ENCODE data around the gene SEMA6B. TPM values are rescaled to one million over a fixed set of nuclear protein-coding genes. Genes with fewer than 3 reads are reported as not detected.

SEMA6B gene
- total RNA-seq, 1 donor from 2014 or later: 11.5 TPM

DNA sequence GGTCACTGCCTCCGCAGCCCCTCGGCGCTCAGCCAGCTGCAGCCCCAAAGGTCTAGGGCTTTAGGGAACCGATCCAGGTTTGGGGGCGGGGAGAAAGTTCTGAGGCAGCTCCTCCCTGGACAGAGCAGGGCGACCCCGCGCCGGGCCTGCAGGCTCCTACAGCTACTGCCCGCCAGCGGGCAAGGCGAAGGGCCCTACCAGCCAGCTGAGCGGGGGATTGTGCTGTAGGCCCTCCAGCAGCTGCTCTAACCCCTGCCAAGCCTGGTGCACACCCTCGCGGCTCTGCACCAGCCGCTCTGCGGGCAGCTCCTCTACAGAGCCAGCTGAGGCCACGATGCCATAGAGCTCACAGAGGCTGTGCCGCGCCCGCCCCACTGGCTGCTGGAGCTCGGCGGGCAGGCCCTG, 55.2 kb downstream of the SEMA6B start:
- Histone ChIP-seq H3K27me3 (ENCODE audit: control insufficient read depth in 3 of 3, insufficient read depth in 3 of 3, low read length in 3 of 3) (no peaks in the 10 kb centered on the region), H3K4me1 (ENCODE audit: control insufficient read depth in 3 of 3, insufficient read depth in 3 of 3, low read length in 3 of 3) (peaks cover 16 to 60% (median 35%) of the 10 kb centered on the region in 3 donors), H3K27ac (ENCODE audit: low read depth, low read length) (peak overlapping the region; percentile 40), H3K4me3 (ENCODE audit: low read length in 3 of 3) (no peak overlapping the region), H3K36me3 (ENCODE audit: control insufficient read depth in 3 of 3, insufficient read depth in 3 of 3, low read length in 3 of 3) (peaks cover 56 to 63% (median 61%) of the 10 kb centered on the region in 3 donors), H3K9ac (ENCODE audit: low read depth in 1 of 3, low read length in 3 of 3) (peak overlapping the region in 1 of 3 donors; percentile 68), H3K9me3 (ENCODE audit: control insufficient read depth in 3 of 3, low read length in 3 of 3) (no peaks in the 10 kb centered on the region)

DNA sequence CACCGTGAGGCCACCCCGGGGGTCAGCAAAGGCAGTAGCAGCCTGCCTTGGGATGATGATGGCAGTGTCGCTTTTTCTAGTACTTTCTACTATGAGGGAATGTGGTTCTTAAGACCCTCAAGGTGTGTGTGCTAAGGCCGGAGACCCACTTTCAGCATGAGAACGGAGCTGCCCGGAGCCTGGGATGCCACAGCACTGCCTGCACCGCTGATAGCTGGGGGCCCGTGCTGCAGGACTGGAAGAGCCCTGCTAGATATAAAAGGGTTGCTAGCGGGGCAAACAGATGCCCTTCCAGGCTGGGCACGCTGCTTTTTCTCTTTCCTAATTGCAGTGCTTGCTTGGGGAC, 55.7 kb downstream of the SEMA6B start:
- Histone ChIP-seq H3K9ac (ENCODE audit: low read depth in 1 of 3, low read length in 3 of 3) (peak overlapping the region in 1 of 3 donors; percentile 25), H3K4me1 (ENCODE audit: control insufficient read depth in 3 of 3, insufficient read depth in 3 of 3, low read length in 3 of 3) (peaks cover 16 to 59% (median 34%) of the 10 kb centered on the region in 3 donors), H3K27me3 (ENCODE audit: control insufficient read depth in 3 of 3, insufficient read depth in 3 of 3, low read length in 3 of 3) (no peaks in the 10 kb centered on the region), H3K9me3 (ENCODE audit: control insufficient read depth in 3 of 3, low read length in 3 of 3) (no peaks in the 10 kb centered on the region), H3K27ac (ENCODE audit: low read depth, low read length) (no peak overlapping the region), H3K4me3 (ENCODE audit: low read length in 3 of 3) (no peak overlapping the region), H3K36me3 (ENCODE audit: control insufficient read depth in 3 of 3, insufficient read depth in 3 of 3, low read length in 3 of 3) (peaks cover 57 to 64% (median 61%) of the 10 kb centered on the region in 3 donors)

DNA sequence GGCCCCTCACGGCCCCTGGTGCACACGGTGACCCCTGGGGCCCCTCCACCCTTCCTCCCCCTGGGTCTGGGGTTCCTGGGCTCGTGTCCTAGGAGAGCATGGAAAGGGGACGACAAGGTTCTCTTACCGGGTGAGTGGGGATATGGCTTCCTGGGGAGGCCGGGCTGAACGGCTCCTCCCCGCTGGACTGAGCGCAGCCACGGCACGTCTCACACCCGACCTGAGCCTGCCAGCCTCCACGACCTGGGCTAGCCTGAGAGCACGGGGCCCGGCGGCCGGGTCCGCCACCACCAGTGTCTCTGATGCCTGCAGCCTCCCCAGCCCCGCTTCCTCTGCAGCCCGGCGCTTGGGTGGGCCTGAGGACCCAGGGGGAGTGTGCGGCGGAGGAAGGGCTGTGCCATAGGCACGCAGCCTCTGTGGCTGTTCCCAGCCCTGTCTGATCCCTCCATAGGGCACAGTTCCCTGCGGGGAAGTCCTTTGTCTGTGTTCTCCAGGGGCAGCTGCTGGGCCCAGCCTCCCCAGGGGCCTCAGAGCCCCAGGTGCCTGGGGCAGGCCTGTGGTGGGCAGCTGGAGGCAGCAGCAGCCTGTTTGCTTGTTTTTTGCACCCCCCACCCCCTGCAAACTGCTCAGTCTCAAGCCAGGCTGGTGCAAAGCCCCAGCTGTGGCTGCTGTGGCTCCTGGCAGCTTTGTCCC, 56.2 kb downstream of the SEMA6B start:
- Histone ChIP-seq H3K27me3 (ENCODE audit: control insufficient read depth in 3 of 3, insufficient read depth in 3 of 3, low read length in 3 of 3) (no peaks in the 10 kb centered on the region), H3K27ac (ENCODE audit: low read depth, low read length) (no peak overlapping the region), H3K36me3 (ENCODE audit: control insufficient read depth in 3 of 3, insufficient read depth in 3 of 3, low read length in 3 of 3) (peaks cover 56 to 66% (median 62%) of the 10 kb centered on the region in 3 donors), H3K9ac (ENCODE audit: low read depth in 1 of 3, low read length in 3 of 3) (peak overlapping the region in 1 of 3 donors; percentile 25), H3K9me3 (ENCODE audit: control insufficient read depth in 3 of 3, low read length in 3 of 3) (no peaks in the 10 kb centered on the region), H3K4me1 (ENCODE audit: control insufficient read depth in 3 of 3, insufficient read depth in 3 of 3, low read length in 3 of 3) (peaks cover 16 to 55% (median 31%) of the 10 kb centered on the region in 3 donors), H3K4me3 (ENCODE audit: low read length in 3 of 3) (no peak overlapping the region)

DNA sequence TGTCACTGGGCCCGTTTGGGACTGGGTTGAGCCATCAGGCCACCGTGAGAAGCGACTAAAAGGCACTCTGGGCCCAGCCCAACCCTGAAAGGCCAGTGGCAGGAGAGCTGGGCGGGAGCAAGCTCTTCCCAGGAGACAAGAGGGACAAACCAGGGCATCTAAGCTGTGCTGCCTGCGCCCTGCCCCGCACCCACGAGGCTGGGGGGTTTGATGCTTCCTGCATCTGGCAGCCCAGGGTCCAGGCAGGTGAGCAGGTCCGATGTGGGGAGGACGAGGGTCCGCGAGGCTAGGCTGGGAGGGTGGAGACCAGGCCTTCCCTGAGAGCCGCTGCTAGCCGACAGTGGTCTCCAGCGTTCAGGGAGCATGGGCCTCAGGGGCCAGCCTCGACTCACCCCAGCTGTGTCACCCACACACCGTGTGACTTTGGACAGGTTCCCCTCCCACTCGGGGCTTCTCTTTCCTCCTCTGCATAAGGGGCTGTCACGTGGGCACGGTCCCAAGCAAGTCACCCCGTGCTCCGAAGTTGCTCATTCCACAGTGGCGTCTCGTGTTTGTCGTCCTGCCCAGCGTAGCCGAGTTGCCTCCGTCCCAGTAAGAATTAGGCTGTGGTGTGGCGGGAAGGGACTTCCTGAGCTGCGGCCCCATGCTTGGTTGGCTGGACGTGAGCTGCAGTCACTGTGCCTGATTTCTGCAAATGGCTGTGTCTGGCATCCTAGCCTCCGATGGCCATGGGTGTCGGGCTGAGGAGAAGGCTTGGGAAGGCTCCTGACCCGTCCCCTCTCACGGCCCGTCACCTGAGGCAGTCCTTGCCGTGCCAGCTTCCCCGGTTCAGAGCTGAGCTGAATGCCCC, 57.0 kb downstream of the SEMA6B start:
- Histone ChIP-seq H3K27me3 (ENCODE audit: control insufficient read depth in 3 of 3, insufficient read depth in 3 of 3, low read length in 3 of 3) (no peaks in the 10 kb centered on the region), H3K4me1 (ENCODE audit: control insufficient read depth in 3 of 3, insufficient read depth in 3 of 3, low read length in 3 of 3) (peaks cover 13 to 48% (median 26%) of the 10 kb centered on the region in 3 donors), H3K36me3 (ENCODE audit: control insufficient read depth in 3 of 3, insufficient read depth in 3 of 3, low read length in 3 of 3) (peaks cover 55 to 66% (median 60%) of the 10 kb centered on the region in 3 donors), H3K4me3 (ENCODE audit: low read length in 3 of 3) (no peak overlapping the region), H3K9me3 (ENCODE audit: control insufficient read depth in 3 of 3, low read length in 3 of 3) (no peaks in the 10 kb centered on the region), H3K27ac (ENCODE audit: low read depth, low read length) (no peak overlapping the region), H3K9ac (ENCODE audit: low read depth in 1 of 3, low read length in 3 of 3) (no peak overlapping the region)

DNA sequence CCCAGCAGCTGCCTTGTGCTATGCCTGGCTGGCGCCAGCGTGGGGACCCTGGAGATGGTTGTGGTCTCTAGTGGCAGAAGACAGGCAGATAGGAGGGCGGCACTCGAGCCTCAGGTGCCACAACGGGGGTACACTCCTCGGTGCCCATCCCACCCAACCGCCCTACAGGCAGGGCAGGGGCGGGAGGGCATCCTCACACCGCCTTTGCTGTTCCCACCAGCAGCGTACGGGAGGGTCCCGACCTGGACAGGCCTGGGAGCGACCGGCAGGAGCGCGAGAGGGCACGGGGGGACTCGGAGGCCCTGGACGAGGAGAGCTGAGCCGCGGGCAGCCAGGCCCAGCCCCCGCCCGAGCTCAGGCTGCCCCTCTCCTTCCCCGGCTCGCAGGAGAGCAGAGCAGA, 57.8 kb downstream of the SEMA6B start:
- Histone ChIP-seq H3K9ac (ENCODE audit: low read depth in 1 of 3, low read length in 3 of 3) (no peak overlapping the region), H3K4me1 (ENCODE audit: control insufficient read depth in 3 of 3, insufficient read depth in 3 of 3, low read length in 3 of 3) (peaks cover 8 to 40% (median 21%) of the 10 kb centered on the region in 3 donors), H3K4me3 (ENCODE audit: low read length in 3 of 3) (no peak overlapping the region), H3K36me3 (ENCODE audit: control insufficient read depth in 3 of 3, insufficient read depth in 3 of 3, low read length in 3 of 3) (peaks cover 51 to 61% (median 54%) of the 10 kb centered on the region in 3 donors), H3K27ac (ENCODE audit: low read depth, low read length) (no peak overlapping the region), H3K27me3 (ENCODE audit: control insufficient read depth in 3 of 3, insufficient read depth in 3 of 3, low read length in 3 of 3) (no peaks in the 10 kb centered on the region), H3K9me3 (ENCODE audit: control insufficient read depth in 3 of 3, low read length in 3 of 3) (no peaks in the 10 kb centered on the region)

DNA sequence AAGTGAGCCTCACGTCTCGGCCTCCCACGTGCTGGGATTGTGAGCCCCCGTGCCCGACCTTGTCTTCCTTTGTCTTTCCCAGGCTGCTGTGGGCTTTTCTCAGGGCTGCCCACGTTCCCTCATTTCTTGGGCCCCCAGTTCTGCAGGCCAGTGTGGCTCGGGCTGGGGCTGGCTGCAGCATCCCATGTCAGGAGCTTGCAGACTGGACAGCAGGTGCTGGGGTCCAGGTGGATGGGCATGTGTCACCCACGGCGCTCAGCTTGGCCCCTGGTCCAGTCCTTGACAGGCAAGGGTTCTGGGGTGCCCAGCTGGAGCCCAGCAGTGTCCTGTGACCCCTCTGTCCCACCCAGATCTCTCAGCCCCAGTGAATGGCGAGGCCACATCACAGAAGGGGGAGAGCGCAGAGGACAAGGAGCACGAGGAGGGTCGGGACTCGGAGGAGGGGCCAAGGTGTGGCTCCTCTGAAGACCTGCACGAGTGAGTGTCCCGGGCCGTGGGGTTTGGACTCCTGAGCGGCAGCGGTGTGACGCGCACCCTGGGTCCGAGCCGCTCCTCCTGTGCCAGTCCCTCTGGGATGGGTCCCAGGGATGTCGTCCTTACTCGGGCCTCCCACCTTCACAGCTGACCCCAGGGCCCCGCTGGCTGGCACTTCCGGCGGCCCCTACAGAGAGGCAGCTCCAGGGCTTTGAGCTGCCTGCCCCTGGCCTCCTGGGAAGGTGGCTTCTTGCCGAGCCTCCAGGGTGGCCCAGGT, 58.5 kb downstream of the SEMA6B start:
- H3K27me3 ChIP-seq (ENCODE audit: control insufficient read depth in 3 of 3, insufficient read depth in 3 of 3, low read length in 3 of 3): no peaks in the 10 kb centered on the region

DNA sequence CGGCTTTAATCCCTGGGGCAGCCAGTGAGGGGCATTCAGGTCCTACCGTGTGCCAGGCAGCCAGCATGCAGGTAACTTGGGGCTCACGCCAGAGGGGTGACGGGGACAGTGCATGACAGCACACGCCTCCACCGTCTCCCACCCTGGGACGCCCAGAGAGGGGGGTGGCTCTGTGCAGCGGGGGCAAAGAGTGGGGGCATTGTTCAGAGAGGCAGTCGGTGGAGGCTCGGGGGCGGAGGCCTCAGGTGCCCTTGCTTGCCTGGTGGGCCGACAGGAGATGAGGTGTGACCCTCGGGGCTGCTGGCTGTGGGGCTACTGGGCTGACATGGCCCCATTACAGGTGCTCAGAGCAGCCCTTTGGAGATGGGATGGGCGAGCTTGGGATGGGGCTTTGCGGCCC, 59.6 kb downstream of the SEMA6B start:
- Histone ChIP-seq H3K4me3 (ENCODE audit: low read length in 3 of 3) (no peak overlapping the region), H3K36me3 (ENCODE audit: control insufficient read depth in 3 of 3, insufficient read depth in 3 of 3, low read length in 3 of 3) (peaks cover 35 to 55% (median 41%) of the 10 kb centered on the region in 3 donors), H3K27me3 (ENCODE audit: control insufficient read depth in 3 of 3, insufficient read depth in 3 of 3, low read length in 3 of 3) (no peaks in the 10 kb centered on the region), H3K4me1 (ENCODE audit: control insufficient read depth in 3 of 3, insufficient read depth in 3 of 3, low read length in 3 of 3) (peaks cover 3 to 22% (median 10%) of the 10 kb centered on the region in 3 donors), H3K9me3 (ENCODE audit: control insufficient read depth in 3 of 3, low read length in 3 of 3) (no peaks in the 10 kb centered on the region), H3K27ac (ENCODE audit: low read depth, low read length) (no peak overlapping the region), H3K9ac (ENCODE audit: low read depth in 1 of 3, low read length in 3 of 3) (no peak overlapping the region)

More for the DNA sequence above, 58.5 kb downstream of the SEMA6B start:
- Histone ChIP-seq H3K4me3 (ENCODE audit: low read length in 3 of 3) (no peak overlapping the region), H3K36me3 (ENCODE audit: control insufficient read depth in 3 of 3, insufficient read depth in 3 of 3, low read length in 3 of 3) (peaks cover 47 to 58% (median 47%) of the 10 kb centered on the region in 3 donors), H3K9ac (ENCODE audit: low read depth in 1 of 3, low read length in 3 of 3) (peak overlapping the region in 1 of 3 donors; percentile 16), H3K4me1 (ENCODE audit: control insufficient read depth in 3 of 3, insufficient read depth in 3 of 3, low read length in 3 of 3) (peaks cover 8 to 34% (median 18%) of the 10 kb centered on the region in 3 donors), H3K27ac (ENCODE audit: low read depth, low read length) (no peak overlapping the region), H3K9me3 (ENCODE audit: control insufficient read depth in 3 of 3, low read length in 3 of 3) (no peaks in the 10 kb centered on the region)

DNA sequence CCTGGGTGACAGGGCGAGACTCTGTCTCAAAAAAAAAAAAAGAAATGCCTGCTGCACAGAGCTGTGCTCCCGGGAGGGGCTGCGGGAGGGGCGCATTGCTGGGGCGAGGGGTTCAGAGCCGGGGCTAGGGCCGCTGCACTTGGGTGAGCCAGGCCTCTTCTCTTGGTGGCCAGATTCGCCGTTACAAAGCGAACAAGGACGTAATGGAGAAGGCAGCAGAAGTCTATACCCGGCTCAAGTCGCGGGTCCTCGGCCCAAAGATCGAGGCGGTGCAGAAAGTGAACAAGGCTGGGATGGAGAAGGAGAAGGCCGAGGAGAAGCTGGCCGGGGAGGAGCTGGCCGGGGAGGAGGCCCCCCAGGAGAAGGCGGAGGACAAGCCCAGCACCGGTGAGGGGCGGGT, 60.2 kb downstream of the SEMA6B start:
- Histone ChIP-seq H3K27me3 (ENCODE audit: control insufficient read depth in 3 of 3, insufficient read depth in 3 of 3, low read length in 3 of 3) (no peaks in the 10 kb centered on the region), H3K4me1 (ENCODE audit: control insufficient read depth in 3 of 3, insufficient read depth in 3 of 3, low read length in 3 of 3) (peaks cover 0 to 17% (median 5%) of the 10 kb centered on the region in 3 donors), H3K9ac (ENCODE audit: low read depth in 1 of 3, low read length in 3 of 3) (no peak overlapping the region), H3K9me3 (ENCODE audit: control insufficient read depth in 3 of 3, low read length in 3 of 3) (no peaks in the 10 kb centered on the region), H3K27ac (ENCODE audit: low read depth, low read length) (no peak overlapping the region), H3K36me3 (ENCODE audit: control insufficient read depth in 3 of 3, insufficient read depth in 3 of 3, low read length in 3 of 3) (peaks cover 37 to 57% (median 45%) of the 10 kb centered on the region in 3 donors), H3K4me3 (ENCODE audit: low read length in 3 of 3) (no peak overlapping the region)

DNA sequence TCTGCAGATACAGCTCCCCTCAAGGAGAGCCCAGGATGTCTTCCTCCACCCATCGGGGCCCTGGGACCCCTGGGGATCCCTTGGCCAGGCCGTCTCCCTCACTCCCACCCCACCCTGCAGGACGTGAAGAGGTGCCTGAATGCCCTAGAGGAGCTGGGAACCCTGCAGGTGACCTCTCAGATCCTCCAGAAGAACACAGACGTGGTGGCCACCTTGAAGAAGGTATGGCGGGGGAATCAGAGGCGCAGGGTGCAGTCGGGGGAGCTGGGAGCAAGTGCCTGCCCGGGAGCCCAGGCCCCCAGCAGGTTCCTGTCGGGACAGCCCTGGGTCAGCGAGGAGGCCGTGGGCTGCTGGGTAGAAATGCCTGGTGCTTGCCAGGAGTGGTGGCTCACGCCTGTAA, 60.8 kb downstream of the SEMA6B start:
- Histone ChIP-seq H3K36me3 (ENCODE audit: control insufficient read depth in 3 of 3, insufficient read depth in 3 of 3, low read length in 3 of 3) (peaks cover 39 to 58% (median 49%) of the 10 kb centered on the region in 3 donors), H3K9ac (ENCODE audit: low read depth in 1 of 3, low read length in 3 of 3) (no peak overlapping the region), H3K4me1 (ENCODE audit: control insufficient read depth in 3 of 3, insufficient read depth in 3 of 3, low read length in 3 of 3) (peaks cover 0 to 11% (median 0%) of the 10 kb centered on the region in 3 donors), H3K4me3 (ENCODE audit: low read length in 3 of 3) (no peak overlapping the region), H3K9me3 (ENCODE audit: control insufficient read depth in 3 of 3, low read length in 3 of 3) (no peaks in the 10 kb centered on the region), H3K27ac (ENCODE audit: low read depth, low read length) (no peak overlapping the region), H3K27me3 (ENCODE audit: control insufficient read depth in 3 of 3, insufficient read depth in 3 of 3, low read length in 3 of 3) (no peaks in the 10 kb centered on the region)
